Vagina (tissue), 2 donors: ENCODE results near the gene C1orf87. TPM values are rescaled to one million over a fixed set of nuclear protein-coding genes. Genes with fewer than 3 reads are reported as not detected.

Experiments
- DNase-seq, 2 donors: peaks; one replicate each; pipeline ENCODE4 v3.0.0-alpha.2; 2017; ENCODE audit errors: extremely low spot score in 2 of 2
- H3K27ac ChIP-seq: fragments of 200-600 bp; sonication (generic); one replicate; pipeline ENCODE4 v1.5.1; 2019
- H3K27me3 ChIP-seq: fragments of 200-600 bp; sonication (generic); one replicate; pipeline ENCODE4 v1.5.1; 2019
- H3K36me3 ChIP-seq, 2 donors: fragments of 200-600 bp; sonication (generic); one replicate each; pipeline ENCODE4 v1.5.1; 2017 to 2019
- H3K4me1 ChIP-seq: fragments of 200-600 bp; sonication (generic); one replicate; pipeline ENCODE4 v1.5.1; 2019
- H3K4me3 ChIP-seq, 2 donors: fragments of 200-600 bp; sonication (generic); 1 replicate in 1 of 2; 2 replicates in 1 of 2; pipeline ENCODE4 v1.5.1; 2016 to 2019
- H3K9me3 ChIP-seq: fragments of 200-600 bp; sonication (generic); one replicate; pipeline ENCODE4 v1.5.1; 2019
- CTCF ChIP-seq, 3 experiments: fragments of 450-650 bp in 2 of 3; fragments of 200-600 bp in 1 of 3; sonication (generic) in 1 of 3; IDR thresholded peaks; one replicate each; pipeline ENCODE4 v1.5.1; 2017 to 2019; ENCODE audit warnings: antibody characterized with exemption in 3 of 3, mild to moderate bottlenecking in 2 of 3, moderate library complexity in 2 of 3
- POLR2A ChIP-seq, 2 donors: fragments of 450-650 bp; IDR thresholded peaks; one replicate each; pipeline ENCODE4 v1.6.1; 2017; ENCODE audit warnings: antibody characterized with exemption in 2 of 2, mild to moderate bottlenecking in 2 of 2, moderate library complexity in 2 of 2
- POLR2AphosphoS5 ChIP-seq, 2 donors: sonication (generic); formaldehyde crosslinking; IDR thresholded peaks; one replicate each; pipeline ENCODE4 v1.9.0; 2017; ENCODE audit warnings: antibody characterized with exemption in 2 of 2, mild to moderate bottlenecking in 2 of 2, low read depth in 1 of 2; ENCODE audit not compliant: insufficient read depth in 1 of 2
- intact Hi-C: fragments of 100-400 bp; cut with DNase I; formaldehyde crosslinking; loops from one replicate; pipeline ENCODE4 v1.15.1; 2023
- total RNA-seq: library from RNA; depleted of rRNA; stranded (reverse); fragments of >200 nt; gene quantifications from one replicate; pipeline ENCODE4 v1.2.3, GENCODE V29; 2016

Gene C1orf87
- total RNA-seq: not detected

GRCh38 chr1:60073605-60074278 is at the start of gene C1orf87:
Gene C1orf87, minus strand, starts transcription at chr1:60073770. Its CDS starts 1,127 bp downstream, at chr1:60072643.
- Histone ChIP-seq H3K27ac (no peak within 1 kb of the TSS), H3K9me3 (no peaks in the 10 kb centered on the region), H3K4me1 (no peaks in the 10 kb centered on the region), H3K4me3 (no peak within 1 kb of the TSS), H3K36me3 (no peaks in the 10 kb centered on the region), H3K27me3 (no peaks in the 10 kb centered on the region)
- TF ChIP-seq POLR2AphosphoS5 (IDR thresholded peaks at IDR 0.05; ENCODE audit: insufficient read depth in 1 of 2, low read depth in 1 of 2) (no peak), CTCF (IDR thresholded peaks at IDR 0.05) (no peak), POLR2A (IDR thresholded peaks at IDR 0.05) (no peak)
- intact Hi-C loops: no loop called here
- no peak for DNase-seq

- DNase-seq: no peak
- Histone ChIP-seq H3K9me3 (no peaks in the 10 kb centered on the region), H3K27me3 (no peaks in the 10 kb centered on the region), H3K36me3 (no peaks in the 10 kb centered on the region), H3K4me1 (no peaks in the 10 kb centered on the region), H3K4me3 (no peak overlapping the region), H3K27ac (no peak overlapping the region)
- intact Hi-C loops: no loop called here
- TF ChIP-seq POLR2A (IDR thresholded peaks at IDR 0.05) (no peak), POLR2AphosphoS5 (IDR thresholded peaks at IDR 0.05; ENCODE audit: insufficient read depth in 1 of 2, low read depth in 1 of 2) (no peak), CTCF (IDR thresholded peaks at IDR 0.05) (no peak)
Measured at GRCh38 chr1:60118085-60118484, 44.5 kb upstream of the C1orf87 start.

- no peaks in the 10 kb centered on the region for H3K36me3 ChIP-seq
- intact Hi-C loops: no loop called here
- no peaks in the 10 kb centered on the region for H3K27me3 ChIP-seq
- no peaks in the 10 kb centered on the region for H3K4me1 ChIP-seq
- no peak for DNase-seq
- H3K9me3 ChIP-seq: no peaks in the 10 kb centered on the region
- H3K4me3 ChIP-seq: no peak overlapping the region
- no peak overlapping the region for H3K27ac ChIP-seq
- no peak for TF ChIP-seq CTCF (IDR thresholded peaks at IDR 0.05)
- TF ChIP-seq POLR2A (IDR thresholded peaks at IDR 0.05): no peak
- TF ChIP-seq POLR2AphosphoS5 (IDR thresholded peaks at IDR 0.05; ENCODE audit: insufficient read depth in 1 of 2, low read depth in 1 of 2): no peak
Measured at GRCh38 chr1:60114745-60115318, 41.3 kb upstream of the C1orf87 start.

GRCh38 chr1:60113596-60113995 is 40.0 kb upstream of the C1orf87 start:
- no peak for DNase-seq
- intact Hi-C loops: no loop called here
- Histone ChIP-seq H3K9me3 (no peaks in the 10 kb centered on the region), H3K27me3 (no peaks in the 10 kb centered on the region), H3K27ac (no peak overlapping the region), H3K36me3 (no peaks in the 10 kb centered on the region), H3K4me1 (no peaks in the 10 kb centered on the region), H3K4me3 (no peak overlapping the region)
- TF ChIP-seq POLR2AphosphoS5 (IDR thresholded peaks at IDR 0.05; ENCODE audit: insufficient read depth in 1 of 2, low read depth in 1 of 2): no peak
- TF ChIP-seq POLR2A (IDR thresholded peaks at IDR 0.05): no peak
- TF ChIP-seq CTCF (IDR thresholded peaks at IDR 0.05): no peak

- H3K4me3 ChIP-seq: no peak overlapping the region
- DNase-seq: no peak
- no peaks in the 10 kb centered on the region for H3K27me3 ChIP-seq
- TF ChIP-seq POLR2A (IDR thresholded peaks at IDR 0.05): no peak
- no peak for TF ChIP-seq CTCF (IDR thresholded peaks at IDR 0.05)
- TF ChIP-seq POLR2AphosphoS5 (IDR thresholded peaks at IDR 0.05; ENCODE audit: insufficient read depth in 1 of 2, low read depth in 1 of 2): no peak
- H3K4me1 ChIP-seq: no peaks in the 10 kb centered on the region
- H3K9me3 ChIP-seq: no peaks in the 10 kb centered on the region
- no peak overlapping the region for H3K27ac ChIP-seq
- no peaks in the 10 kb centered on the region for H3K36me3 ChIP-seq
- intact Hi-C loops: no loop called here
Measured at GRCh38 chr1:60113028-60113427, 39.5 kb upstream of the C1orf87 start.
